HEK293T (cell line): ENCODE results near the gene RFPL4A.

Experiments used
- ELF4 ChIP-seq: fragments of 450-650 bp; IDR thresholded peaks from 2 replicates; pipeline ENCODE4 v1.6.1; 2017; ENCODE audit warnings: antibody characterized with exemption
- FOXK2 ChIP-seq: fragments of 450-650 bp; IDR thresholded peaks from 2 replicates; pipeline ENCODE4 v1.6.1; 2016; ENCODE audit warnings: mild to moderate bottlenecking
- FOXM1 ChIP-seq: fragments of 450-650 bp; IDR thresholded peaks from 2 replicates; pipeline ENCODE4 v1.6.1; 2017; ENCODE audit warnings: mild to moderate bottlenecking, borderline replicate concordance

GRCh38 chr19:55712804-55713631, 45.9 kb upstream of the RFPL4A start:
- TF ChIP-seq FOXM1, result no peak
- no peak for TF ChIP-seq FOXK2
- TF ChIP-seq ELF4, result no peak
